Gastrocnemius medialis (tissue), 4 donors: Measurements from ENCODE around the gene SIAE. TPM values are rescaled to one million over a fixed set of nuclear protein-coding genes. Genes with fewer than 3 reads are reported as not detected.

ENCODE experiments used
- ATAC-seq, 2 donors: fragments of 150-250 bp; one replicate each; pipeline ENCODE4 v1.9.1; 2016
- DNase-seq, 2 donors: peaks; one replicate each; pipeline ENCODE4 v3.0.0-alpha.2; 2019
- H3K27ac ChIP-seq, 4 donors: fragments of 200-600 bp; sonication (generic); 1 replicate in 1 of 4; 2 replicates in 3 of 4; pipeline ENCODE4 v1.5.1; 2016 to 2018; ENCODE audit warnings: mild to moderate bottlenecking in 2 of 4, moderate library complexity in 1 of 4
- H3K27me3 ChIP-seq, 3 donors: fragments of 200-600 bp; sonication (generic) in 2 of 3; 1 replicate in 1 of 3; 2 replicates in 2 of 3; pipeline versions ENCODE4 v1.5.1 to v1.6.0; 2016 to 2019; ENCODE audit warnings: mild to moderate bottlenecking in 1 of 3, moderate library complexity in 1 of 3
- H3K36me3 ChIP-seq, 2 donors: fragments of 200-600 bp; sonication (generic) in 1 of 2; one replicate each; pipeline ENCODE4 v1.5.1; 2017 to 2018
- H3K4me1 ChIP-seq, 2 donors: fragments of 200-600 bp; sonication (generic) in 1 of 2; one replicate each; pipeline ENCODE4 v1.5.1; 2016 to 2017; ENCODE audit warnings: mild to moderate bottlenecking in 2 of 2
- H3K4me3 ChIP-seq, 4 donors: fragments of 200-600 bp; sonication (generic) in 3 of 4; 1 replicate in 1 of 4; 2 replicates in 3 of 4; pipeline ENCODE4 v1.5.1; 2016 to 2019; ENCODE audit warnings: mild to moderate bottlenecking in 2 of 4
- H3K9me3 ChIP-seq, 3 donors: fragments of 200-600 bp; sonication (generic) in 2 of 3; 1 replicate in 1 of 3; 2 replicates in 2 of 3; pipeline ENCODE4 v1.5.1; 2016 to 2019
- POLR2A ChIP-seq, 2 donors: fragments of 450-650 bp; IDR thresholded peaks; one replicate each; pipeline ENCODE4 v1.6.1; 2017; ENCODE audit warnings: antibody characterized with exemption in 2 of 2, mild to moderate bottlenecking in 2 of 2, moderate library complexity in 2 of 2
- in situ Hi-C, 4 donors: fragments of 200-750 bp; cut with MboI; loops; one replicate each; pipeline versions ENCODE4 v1.15.0 to v1.8.0; 2017; ENCODE audit warnings: low sequenced_read_pairs in 4 of 4
- intact Hi-C: fragments of 100-400 bp; cut with DNase I; formaldehyde crosslinking; loops from one replicate; pipeline ENCODE4 v1.15.1; 2023; ENCODE audit warnings: low total_unique reads
- total RNA-seq, 4 donors: library from RNA; depleted of rRNA; stranded (reverse); fragments of >200 nt; gene quantifications; one replicate each; pipeline versions ENCODE4 v1.1.0 to v1.2.3, GENCODE V29; 2016
- TF ChIP-seq, protein P1 (sequence below), 5 experiments: fragments of 450-650 bp in 3 of 5; fragments of 200-600 bp in 2 of 5; sonication (generic) in 2 of 5; IDR thresholded peaks in 4 of 5; conservative IDR thresholded peaks in 1 of 5; 1 replicate in 4 of 5; 2 replicates in 1 of 5; pipeline ENCODE4 v1.5.1; 2016 to 2019; ENCODE audit warnings: antibody characterized with exemption in 5 of 5, mild to moderate bottlenecking in 3 of 5, moderate library complexity in 3 of 5

SIAE gene
- total RNA-seq, 4 donors from 2014 or later: 8.2 to 12.7 (median 10.1) TPM

DNA sequence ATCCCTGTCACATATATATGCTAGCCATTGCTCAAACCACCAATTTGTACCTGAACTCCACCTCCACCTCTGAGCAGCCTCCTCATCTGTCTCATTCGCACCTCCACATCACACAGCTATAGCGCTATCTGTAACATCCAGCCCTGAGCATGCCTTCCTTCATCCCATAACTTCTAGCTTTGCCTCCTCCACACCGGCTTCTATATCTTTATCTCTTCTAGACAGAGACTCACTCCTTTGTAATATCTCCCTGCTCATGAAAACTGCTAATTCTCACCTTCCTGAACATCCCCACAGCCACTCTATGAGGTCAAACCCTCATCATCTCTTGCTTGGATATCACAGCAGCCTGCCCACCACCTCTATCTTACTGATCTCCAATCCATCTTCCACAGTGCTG is 5.9 kb downstream of the SIAE start:
- Histone ChIP-seq H3K36me3 (peaks cover 0 to 18% of the 10 kb centered on the region in 2 donors), H3K27me3 (no peaks in the 10 kb centered on the region)

DNA sequence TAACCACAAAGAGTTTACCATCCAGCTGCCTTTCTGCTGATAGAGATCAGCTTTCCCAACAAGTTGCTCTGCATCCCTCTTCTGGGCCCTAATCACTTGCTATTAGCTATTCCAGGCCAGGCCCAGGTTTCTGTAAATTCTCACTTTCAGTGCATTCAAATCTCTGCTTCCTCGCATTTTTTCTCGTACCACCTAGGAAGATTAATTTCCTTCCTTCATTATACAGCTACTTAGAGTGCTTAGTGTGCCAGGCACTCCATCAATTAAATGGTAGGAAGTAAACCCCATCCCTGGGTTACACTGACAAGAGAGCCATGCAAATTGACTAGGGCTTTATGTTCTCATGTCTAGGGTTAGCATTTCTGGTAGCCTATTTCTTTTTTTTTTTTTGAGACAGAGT is 9.7 kb downstream of the SIAE start:
- no peak for ATAC-seq
- TF ChIP-seq, protein P1, sequence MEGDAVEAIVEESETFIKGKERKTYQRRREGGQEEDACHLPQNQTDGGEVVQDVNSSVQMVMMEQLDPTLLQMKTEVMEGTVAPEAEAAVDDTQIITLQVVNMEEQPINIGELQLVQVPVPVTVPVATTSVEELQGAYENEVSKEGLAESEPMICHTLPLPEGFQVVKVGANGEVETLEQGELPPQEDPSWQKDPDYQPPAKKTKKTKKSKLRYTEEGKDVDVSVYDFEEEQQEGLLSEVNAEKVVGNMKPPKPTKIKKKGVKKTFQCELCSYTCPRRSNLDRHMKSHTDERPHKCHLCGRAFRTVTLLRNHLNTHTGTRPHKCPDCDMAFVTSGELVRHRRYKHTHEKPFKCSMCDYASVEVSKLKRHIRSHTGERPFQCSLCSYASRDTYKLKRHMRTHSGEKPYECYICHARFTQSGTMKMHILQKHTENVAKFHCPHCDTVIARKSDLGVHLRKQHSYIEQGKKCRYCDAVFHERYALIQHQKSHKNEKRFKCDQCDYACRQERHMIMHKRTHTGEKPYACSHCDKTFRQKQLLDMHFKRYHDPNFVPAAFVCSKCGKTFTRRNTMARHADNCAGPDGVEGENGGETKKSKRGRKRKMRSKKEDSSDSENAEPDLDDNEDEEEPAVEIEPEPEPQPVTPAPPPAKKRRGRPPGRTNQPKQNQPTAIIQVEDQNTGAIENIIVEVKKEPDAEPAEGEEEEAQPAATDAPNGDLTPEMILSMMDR (IDR thresholded peaks at IDR 0.05 in 4 of 5, conservative IDR thresholded peaks at IDR 0.05 in 1 of 5): no peak
- TF ChIP-seq POLR2A (IDR thresholded peaks at IDR 0.05): no peak
- Histone ChIP-seq H3K4me3 (no peak overlapping the region), H3K27me3 (no peaks in the 10 kb centered on the region), H3K4me1 (no peaks in the 10 kb centered on the region), H3K36me3 (peaks cover 0 to 18% of the 10 kb centered on the region in 2 donors), H3K27ac (no peak overlapping the region), H3K9me3 (no peaks in the 10 kb centered on the region)
- intact Hi-C loops (no loop called here), in situ Hi-C loops (loop anchor here in 2 of 4 donors (10.0 kb wide), 2 partner anchors 101 to 171 kb away; partner anchors contain the start of gene ESAM (in 2 of the 2))
- DNase-seq: no peak

More for the DNA sequence above, 5.9 kb downstream of the SIAE start:
- intact Hi-C loops: no loop called here
- ATAC-seq (no peak), DNase-seq (no peak)
- peaks cover under 1 to 1% of the 10 kb centered on the region in 2 donors for H3K4me1 ChIP-seq
- TF ChIP-seq POLR2A (IDR thresholded peaks at IDR 0.05): no peak
- TF ChIP-seq, protein P1 (IDR thresholded peaks at IDR 0.05 in 4 of 5, conservative IDR thresholded peaks at IDR 0.05 in 1 of 5): no peak
- no peak overlapping the region for H3K27ac ChIP-seq
- H3K9me3 ChIP-seq: no peaks in the 10 kb centered on the region
- no peak overlapping the region for H3K4me3 ChIP-seq
- in situ Hi-C loops: loop anchor here in 3 of 4 donors (5.0 to 10.0 kb wide), 3 partner anchors 95 to 167 kb away; partner anchors contain the start of gene ESAM (in 3 of the 3)

DNA sequence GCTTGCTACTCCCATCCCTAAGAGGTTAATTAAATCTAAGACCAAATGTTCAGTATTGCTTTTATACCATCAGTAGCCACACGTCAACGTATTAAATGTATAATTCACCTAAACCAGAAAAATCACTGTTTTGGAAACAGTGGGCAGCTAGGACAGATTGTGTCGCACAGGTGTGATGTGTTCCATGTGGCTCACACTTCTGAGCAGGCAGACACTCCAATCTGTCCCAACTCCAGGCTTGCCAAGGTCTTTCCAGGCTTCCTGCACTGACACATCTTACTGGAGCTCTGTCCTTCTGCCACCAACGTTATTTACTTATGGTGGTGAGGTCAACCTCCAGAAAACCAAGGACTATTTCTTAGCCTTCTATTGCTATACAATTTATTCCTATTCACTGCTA is 11.4 kb downstream of the SIAE start:
- Histone ChIP-seq H3K4me3 (no peak overlapping the region), H3K9me3 (no peaks in the 10 kb centered on the region), H3K36me3 (peaks cover 0 to 11% of the 10 kb centered on the region in 2 donors), H3K4me1 (no peaks in the 10 kb centered on the region), H3K27ac (no peak overlapping the region), H3K27me3 (no peaks in the 10 kb centered on the region)
- in situ Hi-C loops: loop anchor here in 2 of 4 donors (10.0 kb wide), 2 partner anchors 103 to 173 kb away; partner anchors contain the start of gene ESAM (in 2 of the 2)
- no peak for ATAC-seq
- intact Hi-C loops: no loop called here
- no peak for DNase-seq
- no peak for TF ChIP-seq POLR2A (IDR thresholded peaks at IDR 0.05)
- TF ChIP-seq, protein P1 (IDR thresholded peaks at IDR 0.05 in 4 of 5, conservative IDR thresholded peaks at IDR 0.05 in 1 of 5): no peak

DNA sequence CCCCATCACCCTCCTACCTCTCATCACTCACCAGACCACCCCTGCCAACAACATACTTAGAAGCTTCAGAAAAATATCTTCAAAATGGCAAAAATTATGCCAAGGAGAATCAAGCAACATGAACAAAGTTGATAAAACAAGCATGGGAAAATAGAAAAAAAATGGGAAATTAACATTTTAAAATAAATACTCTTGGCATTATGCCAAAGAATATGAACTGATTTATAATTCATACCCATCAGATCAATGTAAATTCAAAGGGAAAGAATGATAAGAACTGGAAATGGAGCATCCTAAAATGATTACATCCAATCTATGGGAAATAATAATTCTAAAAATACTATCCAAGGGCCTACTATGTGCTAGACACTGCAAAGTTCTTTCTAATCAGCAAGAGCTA is 12.0 kb downstream of the SIAE start:
- H3K36me3 ChIP-seq: peaks cover 0 to 9% of the 10 kb centered on the region in 2 donors
- intact Hi-C loops: no loop called here
- no peak overlapping the region for H3K27ac ChIP-seq
- ATAC-seq: no peak
- no peaks in the 10 kb centered on the region for H3K9me3 ChIP-seq
- no peaks in the 10 kb centered on the region for H3K4me1 ChIP-seq
- no peak for TF ChIP-seq POLR2A (IDR thresholded peaks at IDR 0.05)
- TF ChIP-seq, protein P1 (IDR thresholded peaks at IDR 0.05 in 4 of 5, conservative IDR thresholded peaks at IDR 0.05 in 1 of 5): no peak
- H3K4me3 ChIP-seq: no peak overlapping the region
- DNase-seq: no peak
- no peaks in the 10 kb centered on the region for H3K27me3 ChIP-seq
- in situ Hi-C loops: loop anchor here in 2 of 4 donors (10.0 kb wide), 2 partner anchors 103 to 173 kb away; partner anchors contain the start of gene ESAM (in 2 of the 2)

DNA sequence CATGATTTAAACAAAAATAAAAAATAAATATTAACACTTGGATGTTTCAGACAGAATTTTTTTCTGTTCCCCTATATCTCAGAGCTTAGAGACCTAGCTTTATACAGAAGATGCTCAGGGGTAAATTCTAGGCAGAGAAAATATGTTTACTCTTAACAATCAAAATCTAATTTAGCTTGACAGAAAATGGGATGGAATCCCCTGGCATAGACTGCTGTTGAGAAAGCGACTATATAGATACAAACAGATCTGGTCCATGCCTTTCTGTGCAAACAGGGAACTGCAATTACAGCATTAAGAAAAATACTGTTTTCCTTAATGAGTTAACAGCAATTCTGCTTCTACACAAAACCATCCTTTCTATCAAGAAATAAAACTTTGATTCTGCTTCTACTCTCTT is 14.6 kb downstream of the SIAE start:
- no peaks in the 10 kb centered on the region for H3K27me3 ChIP-seq
- intact Hi-C loops: no loop called here
- peaks cover 0 to 2% of the 10 kb centered on the region in 2 donors for H3K36me3 ChIP-seq
- no peaks in the 10 kb centered on the region for H3K9me3 ChIP-seq
- in situ Hi-C loops: no loop called here
- no peaks in the 10 kb centered on the region for H3K4me1 ChIP-seq
- TF ChIP-seq, protein P1 (IDR thresholded peaks at IDR 0.05 in 4 of 5, conservative IDR thresholded peaks at IDR 0.05 in 1 of 5): no peak
- no peak for TF ChIP-seq POLR2A (IDR thresholded peaks at IDR 0.05)
- no peak overlapping the region for H3K27ac ChIP-seq
- DNase-seq: no peak
- H3K4me3 ChIP-seq: no peak overlapping the region
- no peak for ATAC-seq
